GM18867 (cell line): ENCODE measurements around the gene DNA2.

Source experiments
- ATAC-seq: cut with Tn5 transposase; IDR thresholded peaks from one replicate; pipeline ENCODE4 v1.9.1; 2021; ENCODE audit warnings: mild to moderate bottlenecking, moderate library complexity; ENCODE audit not compliant: unreplicated experiment

DNA2 gene

DNA sequence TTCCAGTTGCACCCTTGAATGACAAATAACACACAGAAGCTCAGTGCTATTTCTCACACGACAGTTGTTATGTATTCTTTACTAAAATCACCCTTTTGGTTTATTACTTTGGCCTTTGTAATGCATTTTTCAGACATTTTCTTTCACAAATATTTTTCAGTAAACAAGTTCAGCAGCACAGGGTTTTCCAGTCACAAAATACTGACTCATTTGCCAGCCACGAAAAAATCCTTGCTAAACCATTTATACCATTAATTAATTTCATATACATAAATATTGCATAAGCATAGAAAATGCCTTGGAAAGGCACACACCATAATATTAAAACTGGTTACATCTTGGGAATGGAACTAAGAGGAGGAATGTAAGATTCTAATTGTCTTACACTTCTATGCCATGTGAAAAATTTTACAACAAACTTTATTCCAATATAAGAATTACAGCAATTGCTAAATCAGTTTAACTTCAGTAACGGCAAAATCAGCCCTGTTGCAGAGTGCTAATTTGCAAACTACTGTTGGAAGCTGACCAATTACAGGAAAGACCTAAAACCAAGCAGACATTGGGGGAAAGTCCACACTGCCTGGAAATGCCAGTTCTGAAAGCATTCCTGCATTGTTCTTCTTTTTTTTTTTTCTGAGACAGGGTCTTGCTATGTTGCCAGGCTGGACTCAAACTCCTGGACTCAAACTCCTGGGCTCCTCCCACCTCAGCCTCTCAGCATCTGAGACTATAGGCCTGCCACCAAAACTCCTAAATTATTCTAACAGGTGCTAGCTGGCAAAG is 107.5 kb downstream of the DNA2 start:
- no peak for ATAC-seq
